Measurements from ENCODE around the gene CAVIN2. TPM values are rescaled to one million over a fixed set of nuclear protein-coding genes. Genes with fewer than 3 reads are reported as not detected.

CAVIN2 gene
- total and polyA plus RNA-seq, 9 donors: 34.0 to 67.6 (median 42.6) TPM

DNA sequence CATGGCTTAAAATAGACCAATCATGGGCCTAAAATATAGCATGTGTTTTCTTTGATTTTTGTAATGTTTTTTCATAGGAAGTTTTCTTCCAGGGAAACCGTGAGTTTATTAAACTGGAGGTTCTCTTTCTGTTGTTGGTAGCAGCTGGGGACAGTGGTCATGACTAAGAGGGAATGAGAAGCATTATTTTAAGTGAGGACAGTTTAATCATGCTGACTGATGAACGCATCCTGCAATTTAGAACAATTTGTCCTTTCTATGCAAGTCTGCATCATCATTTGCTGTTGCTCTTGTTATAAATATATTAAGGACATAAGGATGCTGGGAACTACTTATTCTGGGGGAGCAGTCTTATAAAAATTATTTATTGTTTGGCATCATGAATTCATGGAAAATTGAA is 51.2 kb downstream of the CAVIN2 start:
- intact Hi-C loops (cut with DNase I): no loop called here
- Histone ChIP-seq H3K36me3 (no peaks in the 10 kb centered on the region), H3K27ac (no peak overlapping the region), H3K4me1 (ENCODE audit: insufficient read depth) (no peaks in the 10 kb centered on the region), H3K9me3 (no peaks in the 10 kb centered on the region), H3K4me3 (no peak overlapping the region), H3K27me3 (no peaks in the 10 kb centered on the region)
- TF ChIP-seq EP300 (IDR thresholded peaks at IDR 0.05) (no peak), POLR2A (IDR thresholded peaks at IDR 0.05) (no peak)
- TF ChIP-seq, protein P1, sequence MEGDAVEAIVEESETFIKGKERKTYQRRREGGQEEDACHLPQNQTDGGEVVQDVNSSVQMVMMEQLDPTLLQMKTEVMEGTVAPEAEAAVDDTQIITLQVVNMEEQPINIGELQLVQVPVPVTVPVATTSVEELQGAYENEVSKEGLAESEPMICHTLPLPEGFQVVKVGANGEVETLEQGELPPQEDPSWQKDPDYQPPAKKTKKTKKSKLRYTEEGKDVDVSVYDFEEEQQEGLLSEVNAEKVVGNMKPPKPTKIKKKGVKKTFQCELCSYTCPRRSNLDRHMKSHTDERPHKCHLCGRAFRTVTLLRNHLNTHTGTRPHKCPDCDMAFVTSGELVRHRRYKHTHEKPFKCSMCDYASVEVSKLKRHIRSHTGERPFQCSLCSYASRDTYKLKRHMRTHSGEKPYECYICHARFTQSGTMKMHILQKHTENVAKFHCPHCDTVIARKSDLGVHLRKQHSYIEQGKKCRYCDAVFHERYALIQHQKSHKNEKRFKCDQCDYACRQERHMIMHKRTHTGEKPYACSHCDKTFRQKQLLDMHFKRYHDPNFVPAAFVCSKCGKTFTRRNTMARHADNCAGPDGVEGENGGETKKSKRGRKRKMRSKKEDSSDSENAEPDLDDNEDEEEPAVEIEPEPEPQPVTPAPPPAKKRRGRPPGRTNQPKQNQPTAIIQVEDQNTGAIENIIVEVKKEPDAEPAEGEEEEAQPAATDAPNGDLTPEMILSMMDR (IDR thresholded peaks at IDR 0.05): no peak
- no peak for DNase-seq
- 79 to 83% (median 80%) methylated on average over 2 of the region's 2 CpGs for WGBS, 3 donors

- Histone ChIP-seq H3K9me3 (no peaks in the 10 kb centered on the region), H3K4me3 (no peak overlapping the region), H3K27ac (no peak overlapping the region), H3K27me3 (no peaks in the 10 kb centered on the region), H3K36me3 (no peaks in the 10 kb centered on the region), H3K4me1 (ENCODE audit: insufficient read depth) (no peaks in the 10 kb centered on the region)
- no peak for DNase-seq
- intact Hi-C loops (cut with DNase I): no loop called here
- TF ChIP-seq POLR2A (IDR thresholded peaks at IDR 0.05) (no peak), EP300 (IDR thresholded peaks at IDR 0.05) (no peak)
- TF ChIP-seq, protein P1 (IDR thresholded peaks at IDR 0.05): no peak
- 67 to 73% (median 71%) methylated on average over 3 of the region's 3 CpGs for WGBS, 3 donors
These were observed 54.8 kb downstream of the CAVIN2 start for GRCh38 chr2:191791953-191792560.

DNA sequence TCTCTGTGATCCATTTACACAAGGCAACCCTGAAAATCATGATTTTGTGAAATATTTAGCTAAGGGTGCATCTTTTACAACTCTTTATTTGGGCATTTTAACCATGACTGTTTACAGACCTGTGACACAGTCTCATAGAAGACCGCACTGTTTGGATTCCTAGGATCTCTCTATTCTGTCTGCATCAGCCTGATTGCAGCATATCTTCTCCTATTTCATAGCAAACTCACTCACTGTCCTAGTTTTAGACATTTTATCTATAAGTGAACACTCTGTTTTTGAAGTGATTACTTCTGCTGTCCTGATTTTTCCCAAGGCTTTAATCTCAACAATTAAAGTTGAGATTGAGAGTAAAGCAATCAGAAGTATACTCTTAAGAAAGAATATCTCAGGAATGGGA is 56.2 kb downstream of the CAVIN2 start:
- Histone ChIP-seq H3K9me3 (no peaks in the 10 kb centered on the region), H3K27ac (no peak overlapping the region), H3K27me3 (no peaks in the 10 kb centered on the region), H3K4me1 (ENCODE audit: insufficient read depth) (no peaks in the 10 kb centered on the region), H3K36me3 (no peaks in the 10 kb centered on the region), H3K4me3 (no peak overlapping the region)
- DNase-seq: no peak
- TF ChIP-seq POLR2A (IDR thresholded peaks at IDR 0.05) (no peak), EP300 (IDR thresholded peaks at IDR 0.05) (no peak)
- TF ChIP-seq, protein P1 (IDR thresholded peaks at IDR 0.05): no peak
- WGBS, 3 donors: 9 to 15% (median 11%) methylated on average over 1 of the region's 1 CpG
- intact Hi-C loops (cut with DNase I): no loop called here

GRCh38 chr2:191789796-191790195 is 57.1 kb downstream of the CAVIN2 start:
- Histone ChIP-seq H3K36me3 (no peaks in the 10 kb centered on the region), H3K27me3 (no peaks in the 10 kb centered on the region), H3K4me1 (ENCODE audit: insufficient read depth) (no peaks in the 10 kb centered on the region), H3K9me3 (no peaks in the 10 kb centered on the region), H3K27ac (no peak overlapping the region), H3K4me3 (no peak overlapping the region)
- 81 to 91% (median 86%) methylated on average over 4 of the region's 4 CpGs for WGBS, 3 donors
- TF ChIP-seq EP300 (IDR thresholded peaks at IDR 0.05) (no peak), POLR2A (IDR thresholded peaks at IDR 0.05) (no peak)
- TF ChIP-seq, protein P1 (IDR thresholded peaks at IDR 0.05): no peak
- no peak for DNase-seq
- intact Hi-C loops (cut with DNase I): no loop called here
